AG09319 (cell line): ENCODE data around the gene RPL41.
A peak's percentile ranks its signal among the peaks of the same experiment; 100 is the strongest.

Experiments
- DNase-seq: peaks from one replicate; pipeline ENCODE4 v3.0.0-alpha.2; 2010; ENCODE audit warnings: low read depth; ENCODE audit errors: extremely low read depth
- TF ChIP-seq, protein P1 (sequence below): IDR thresholded peaks from 2 replicates; pipeline ENCODE4 v1.5.1; 2011; ENCODE audit warnings: low read depth, mild to moderate bottlenecking, inconsistent platforms, low read length, moderate library complexity

The RPL41 gene

DNA sequence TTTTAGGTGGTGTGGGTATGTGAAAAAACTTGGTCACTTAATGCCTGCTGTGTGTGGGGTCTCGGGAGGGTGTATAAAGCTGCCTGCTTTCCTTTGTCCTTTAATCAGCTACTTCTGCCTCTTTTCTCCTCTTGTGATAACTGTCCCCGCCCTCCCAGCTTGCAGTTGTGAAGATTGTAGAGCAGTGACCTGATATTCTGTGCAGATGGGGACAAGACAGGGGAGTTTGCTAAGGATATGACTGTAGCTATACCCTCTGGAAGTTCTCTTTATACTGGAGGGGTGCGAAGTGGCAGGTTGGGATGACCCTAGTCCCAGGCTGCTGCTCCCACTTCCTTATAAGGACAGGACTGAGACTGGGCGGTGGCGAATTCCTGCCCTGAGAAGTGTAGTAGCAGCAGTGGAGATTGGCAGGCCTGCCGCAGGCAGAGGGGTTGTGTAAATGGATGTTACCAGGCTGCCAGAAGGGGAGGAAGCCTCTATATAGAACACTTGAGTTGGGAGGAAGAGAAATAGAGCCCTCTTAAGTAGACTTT, 42.6 kb downstream of the RPL41 start:
- TF ChIP-seq, protein P1, sequence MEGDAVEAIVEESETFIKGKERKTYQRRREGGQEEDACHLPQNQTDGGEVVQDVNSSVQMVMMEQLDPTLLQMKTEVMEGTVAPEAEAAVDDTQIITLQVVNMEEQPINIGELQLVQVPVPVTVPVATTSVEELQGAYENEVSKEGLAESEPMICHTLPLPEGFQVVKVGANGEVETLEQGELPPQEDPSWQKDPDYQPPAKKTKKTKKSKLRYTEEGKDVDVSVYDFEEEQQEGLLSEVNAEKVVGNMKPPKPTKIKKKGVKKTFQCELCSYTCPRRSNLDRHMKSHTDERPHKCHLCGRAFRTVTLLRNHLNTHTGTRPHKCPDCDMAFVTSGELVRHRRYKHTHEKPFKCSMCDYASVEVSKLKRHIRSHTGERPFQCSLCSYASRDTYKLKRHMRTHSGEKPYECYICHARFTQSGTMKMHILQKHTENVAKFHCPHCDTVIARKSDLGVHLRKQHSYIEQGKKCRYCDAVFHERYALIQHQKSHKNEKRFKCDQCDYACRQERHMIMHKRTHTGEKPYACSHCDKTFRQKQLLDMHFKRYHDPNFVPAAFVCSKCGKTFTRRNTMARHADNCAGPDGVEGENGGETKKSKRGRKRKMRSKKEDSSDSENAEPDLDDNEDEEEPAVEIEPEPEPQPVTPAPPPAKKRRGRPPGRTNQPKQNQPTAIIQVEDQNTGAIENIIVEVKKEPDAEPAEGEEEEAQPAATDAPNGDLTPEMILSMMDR, result no peak
- DNase-seq, result peak; percentile 76

DNA sequence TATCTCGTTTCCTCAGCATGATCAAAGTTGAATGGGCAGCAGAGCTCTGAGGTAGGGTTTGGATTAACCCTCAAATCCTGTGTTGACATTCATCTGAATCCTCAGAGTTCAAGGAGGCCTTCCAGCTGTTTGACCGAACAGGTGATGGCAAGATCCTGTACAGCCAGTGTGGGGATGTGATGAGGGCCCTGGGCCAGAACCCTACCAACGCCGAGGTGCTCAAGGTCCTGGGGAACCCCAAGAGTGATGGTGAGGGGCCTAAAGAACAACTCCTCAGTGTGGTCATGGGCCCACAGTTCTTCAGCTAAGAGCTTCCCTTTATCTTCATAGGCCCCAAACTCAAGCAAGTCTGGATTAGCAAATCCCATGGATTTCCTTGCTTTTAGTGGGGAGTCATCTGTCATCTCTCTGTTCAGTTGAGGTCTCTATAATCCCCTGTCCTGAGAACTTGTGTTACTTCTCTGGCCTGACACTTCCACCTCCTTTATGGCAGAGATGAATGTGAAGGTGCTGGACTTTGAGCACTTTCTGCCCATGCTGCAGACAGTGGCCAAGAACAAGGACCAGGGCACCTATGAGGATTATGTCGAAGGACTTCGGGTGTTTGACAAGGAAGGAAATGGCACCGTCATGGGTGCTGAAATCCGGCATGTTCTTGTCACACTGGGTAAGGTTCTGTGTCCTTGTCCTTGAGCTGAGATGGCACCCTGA, 43.2 kb downstream of the RPL41 start:
- no peak for DNase-seq
- TF ChIP-seq, protein P1, result no peak

DNA sequence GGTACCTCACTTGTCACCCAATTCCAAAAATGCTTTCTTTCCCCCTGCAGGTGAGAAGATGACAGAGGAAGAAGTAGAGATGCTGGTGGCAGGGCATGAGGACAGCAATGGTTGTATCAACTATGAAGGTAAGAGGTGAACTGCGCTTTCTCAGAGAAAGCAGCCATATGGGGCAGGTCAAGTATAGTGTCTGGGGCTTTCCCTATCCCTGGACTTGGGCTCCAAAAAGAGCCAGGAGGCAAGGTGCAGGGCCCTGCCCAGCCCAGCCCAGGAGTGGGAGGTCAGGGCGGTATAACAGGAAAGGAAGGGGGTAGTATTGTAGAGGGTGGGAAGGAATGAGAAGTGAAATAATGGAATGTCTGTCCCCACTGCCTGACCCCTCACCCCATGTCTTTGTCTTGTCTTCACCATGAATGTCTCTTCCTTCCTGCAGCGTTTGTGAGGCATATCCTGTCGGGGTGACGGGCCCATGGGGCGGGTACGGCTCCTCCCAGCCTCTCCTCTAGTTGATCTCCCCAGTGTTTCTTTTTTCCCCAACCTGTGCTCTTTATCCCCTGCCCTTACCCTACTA, 43.8 kb downstream of the RPL41 start:
- no peak for DNase-seq

DNA sequence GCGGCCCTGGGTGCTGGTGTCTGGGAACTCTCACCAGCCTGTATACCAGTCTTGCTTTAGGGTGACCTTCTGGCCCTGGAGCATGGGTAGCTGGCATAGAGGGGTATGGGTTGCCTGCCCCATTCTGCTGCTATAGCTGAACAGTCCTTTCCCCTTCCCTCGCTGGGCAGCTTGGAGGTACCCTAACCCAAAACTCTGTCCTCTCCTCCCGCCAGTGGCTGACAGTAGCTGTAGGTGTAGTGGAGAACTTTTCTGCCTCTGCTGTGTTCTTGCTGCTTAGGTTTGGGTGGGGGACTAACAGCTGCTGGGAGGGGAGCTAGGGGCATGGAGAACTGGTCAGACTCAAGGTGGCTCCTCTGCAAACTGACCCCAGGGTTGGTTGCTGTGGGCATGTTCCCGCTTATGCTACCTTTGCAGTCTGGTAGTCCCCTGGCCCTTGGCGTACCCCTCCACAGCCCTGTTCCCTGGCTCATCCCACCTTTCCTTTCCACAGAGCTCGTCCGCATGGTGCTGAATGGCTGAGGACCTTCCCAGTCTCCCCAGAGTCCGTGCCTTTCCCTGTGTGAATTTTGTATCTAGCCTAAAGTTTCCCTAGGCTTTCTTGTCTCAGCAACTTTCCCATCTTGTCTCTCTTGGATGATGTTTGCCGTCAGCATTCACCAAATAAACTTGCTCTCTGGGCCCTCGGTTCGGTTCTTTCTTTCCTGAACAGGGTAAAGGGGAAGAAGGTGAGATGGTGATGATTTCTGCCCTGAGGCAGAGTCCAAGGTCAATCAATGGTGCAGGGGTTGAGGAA, 44.7 kb downstream of the RPL41 start:
- DNase-seq, result no peak
- TF ChIP-seq, protein P1, result no peak

More for the DNA sequence above, 43.8 kb downstream of the RPL41 start:
- TF ChIP-seq, protein P1, result no peak

DNA sequence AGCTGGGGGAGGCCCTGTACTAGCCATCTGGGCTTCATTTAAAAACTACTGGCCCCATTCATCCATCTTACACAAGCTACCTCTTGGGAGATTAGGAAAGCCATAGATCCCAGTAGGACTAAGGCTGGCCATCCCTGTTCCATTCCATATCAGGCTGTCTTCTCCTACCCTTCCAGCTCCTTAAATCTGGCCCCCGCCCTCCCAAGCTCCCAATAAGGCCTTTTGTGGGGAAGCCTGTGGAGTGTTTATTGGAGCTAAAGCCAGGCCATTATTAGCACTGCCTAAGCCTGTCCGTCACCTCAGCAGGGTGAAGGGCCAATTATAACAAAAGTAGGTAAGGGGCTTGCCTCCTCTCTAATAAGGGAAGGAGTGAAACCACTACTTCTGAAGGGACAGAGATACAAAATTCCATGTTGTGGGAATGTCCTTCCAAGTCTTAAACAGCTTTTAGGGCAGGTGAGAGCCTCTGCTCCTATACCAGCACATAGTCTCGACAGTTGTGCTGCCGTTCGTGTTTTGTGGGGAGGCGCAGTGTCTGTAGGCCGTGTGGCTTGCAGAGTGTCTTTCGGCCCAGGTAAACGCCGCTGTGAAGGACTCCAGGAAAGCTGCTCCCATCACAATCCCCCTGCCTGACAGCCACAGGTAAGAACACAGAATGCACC, 45.4 kb downstream of the RPL41 start:
- DNase-seq, result no peak
- TF ChIP-seq, protein P1, result no peak

DNA sequence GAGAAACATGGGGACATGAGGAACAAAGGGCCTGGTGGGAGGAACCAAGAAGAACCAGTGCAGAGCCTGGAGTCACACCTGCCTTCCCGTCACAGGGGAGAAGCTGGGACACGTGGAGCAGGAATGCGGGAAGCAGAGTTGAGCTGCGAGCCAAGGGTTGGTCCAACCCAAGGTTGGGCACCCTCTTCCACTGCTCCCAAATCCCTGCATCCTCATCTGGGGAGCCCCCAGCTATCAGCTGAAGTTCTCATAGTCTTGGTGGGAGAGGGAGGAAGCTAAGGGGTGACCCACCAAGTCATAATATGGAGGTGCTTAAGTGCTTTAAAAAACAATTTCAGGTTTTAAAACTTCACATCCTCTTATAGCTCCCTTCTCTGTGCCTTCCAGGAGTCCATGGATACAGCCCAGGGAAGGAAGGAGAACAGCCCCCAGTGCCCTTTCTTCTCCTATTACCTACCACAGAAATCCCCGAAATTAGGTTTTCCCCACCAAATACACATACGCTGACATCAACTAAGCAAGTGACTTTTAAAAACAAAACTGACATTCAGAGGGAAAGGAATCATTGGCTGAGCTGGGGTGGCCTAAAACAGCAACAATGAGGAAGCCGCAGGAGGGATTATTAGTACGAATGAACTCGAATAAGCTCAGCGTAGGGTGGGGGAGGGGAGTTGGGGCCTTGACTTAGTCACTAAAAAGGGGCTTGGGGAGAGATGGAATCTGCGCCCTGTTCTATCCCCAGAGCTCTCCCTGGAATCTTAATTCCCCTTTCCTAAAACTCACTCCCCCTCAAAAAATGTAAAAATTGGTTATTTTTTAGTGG, 46.2 kb downstream of the RPL41 start:
- no peak for DNase-seq
- TF ChIP-seq, protein P1, result no peak
